Measurements from ENCODE around the gene FLACC1.
"Not testable (repeated sequence)": the region's sequence is repeated elsewhere in the genome, so short reads cannot be mapped to it uniquely, and the experiment has no call there.

Gene FLACC1

GRCh38 chr2:201349601-201350000, 7.5 kb downstream of the FLACC1 start:
- no peak for DNase-seq (ENCODE audit: low read depth)

- DNase-seq (ENCODE audit: low read depth): no peak
Observed at GRCh38 chr2:201348758-201349157, 8.4 kb downstream of the FLACC1 start.

- DNase-seq (ENCODE audit: low read depth): no peak
Observed at GRCh38 chr2:201347138-201347537, 10.0 kb downstream of the FLACC1 start.

- DNase-seq (ENCODE audit: low read depth): no peak
Observed at GRCh38 chr2:201345625-201346213, 11.4 kb downstream of the FLACC1 start.

- no peak for DNase-seq (ENCODE audit: low read depth)
Observed at GRCh38 chr2:201344663-201345366, 12.3 kb downstream of the FLACC1 start.

- no peak for DNase-seq (ENCODE audit: low read depth)
Observed at GRCh38 chr2:201343559-201343958, 13.6 kb downstream of the FLACC1 start.

- no peak for DNase-seq (ENCODE audit: low read depth)
Observed at GRCh38 chr2:201342923-201343322, 14.2 kb downstream of the FLACC1 start.

- no peak for DNase-seq (ENCODE audit: low read depth)
Observed at GRCh38 chr2:201329409-201329808, 27.7 kb downstream of the FLACC1 start.

- DNase-seq (ENCODE audit: low read depth): no peak
Observed at GRCh38 chr2:201327678-201328077, 29.5 kb downstream of the FLACC1 start.

- no peak for DNase-seq (ENCODE audit: low read depth)
Observed at GRCh38 chr2:201322772-201323171, 34.4 kb downstream of the FLACC1 start.

- DNase-seq (ENCODE audit: low read depth): no peak
Observed at GRCh38 chr2:201320701-201321100, 36.4 kb downstream of the FLACC1 start.

- no peak for DNase-seq (ENCODE audit: low read depth)
Observed at GRCh38 chr2:201320257-201320656, 36.9 kb downstream of the FLACC1 start.

- no peak for DNase-seq (ENCODE audit: low read depth)
Observed at GRCh38 chr2:201319511-201319910, 37.6 kb downstream of the FLACC1 start.

GRCh38 chr2:201313362-201313761, 43.8 kb downstream of the FLACC1 start:
- no peak for DNase-seq (ENCODE audit: low read depth)

- DNase-seq (ENCODE audit: low read depth): no peak
Observed at GRCh38 chr2:201308914-201309313, 48.2 kb downstream of the FLACC1 start.

- no peak for DNase-seq (ENCODE audit: low read depth)
Observed at GRCh38 chr2:201307876-201308275, 49.3 kb downstream of the FLACC1 start.

GRCh38 chr2:201299929-201300328, 57.2 kb downstream of the FLACC1 start:
- DNase-seq (ENCODE audit: low read depth): not testable (repeated sequence)

GRCh38 chr2:201298462-201299052, 58.6 kb downstream of the FLACC1 start:
- DNase-seq (ENCODE audit: low read depth): no peak

GRCh38 chr2:201290457-201291148, 66.5 kb downstream of the FLACC1 start:
- not testable (repeated sequence) for DNase-seq (ENCODE audit: low read depth)

GRCh38 chr2:201285499-201285898, 71.6 kb downstream of the FLACC1 start:
- no peak for DNase-seq (ENCODE audit: low read depth)

GRCh38 chr2:201280191-201281040, 76.7 kb downstream of the FLACC1 start:
- no peak for DNase-seq (ENCODE audit: low read depth)

GRCh38 chr2:201279079-201279478, 78.1 kb downstream of the FLACC1 start:
- DNase-seq (ENCODE audit: low read depth): no peak

Data from stimulated activated CD8-positive, alpha-beta memory T cell treated with anti-CD3 and anti-CD28 coated beads, Interleukin-12 subunit alpha, Interleukin-12 subunit beta, amount 100 ng/mL, for 1 hour (primary cell).